HepG2 (cell line): Measurements from ENCODE around the gene ZNF20. TPM values are rescaled to one million over a fixed set of nuclear protein-coding genes. Genes with fewer than 3 reads are reported as not detected.

Experiments used
- ARID5B ChIP-seq: IDR thresholded peaks from 2 replicates; pipeline ENCODE4 v1.4.0; 2020; ENCODE audit warnings: mild to moderate bottlenecking, missing genetic modification reagents
- CEBPB ChIP-seq: IDR thresholded peaks from 2 replicates; pipeline ENCODE4 v1.6.1; 2011; ENCODE audit warnings: low read depth, low read length, improper control_type of control experiment, borderline replicate concordance
- DNMT3B ChIP-seq: conservative IDR thresholded peaks from 2 replicates; pipeline ENCODE4 v1.6.1; 2016; ENCODE audit warnings: missing biosample characterization, control low read depth
- FOXM1 ChIP-seq: sonication (generic); formaldehyde crosslinking; IDR thresholded peaks from 2 replicates; pipeline ENCODE4 v1.5.0; 2020; ENCODE audit warnings: missing genetic modification reagents
- MIXL1 ChIP-seq: IDR thresholded peaks from 2 replicates; pipeline ENCODE4 v1.6.1; 2016
- NR1H2 ChIP-seq: sonication (generic); formaldehyde crosslinking; IDR thresholded peaks from 2 replicates; pipeline ENCODE4 v1.8.1; 2022; ENCODE audit warnings: low read depth, missing genetic modification reagents, borderline replicate concordance
- ONECUT2 ChIP-seq: sonication (generic); formaldehyde crosslinking; IDR thresholded peaks from 2 replicates; pipeline ENCODE4 v1.4.0; 2020; ENCODE audit warnings: missing genetic modification reagents
- PAF1 ChIP-seq: IDR thresholded peaks from 2 replicates; pipeline ENCODE4 v1.6.1; 2016; ENCODE audit warnings: missing genetic modification reagents, missing compliant biosample characterization
- PAX8 ChIP-seq: sonication (generic); formaldehyde crosslinking; IDR thresholded peaks from 2 replicates; pipeline ENCODE4 v1.8.0; 2022; ENCODE audit warnings: mild to moderate bottlenecking, missing genetic modification reagents, borderline replicate concordance
- PRDM4 ChIP-seq: sonication (generic); formaldehyde crosslinking; IDR thresholded peaks from 2 replicates; pipeline ENCODE4 v1.9.0; 2021; ENCODE audit warnings: missing genetic modification reagents, borderline replicate concordance
- RBAK ChIP-seq: sonication (generic); formaldehyde crosslinking; IDR thresholded peaks from 2 replicates; pipeline ENCODE4 v1.5.1; 2020; ENCODE audit warnings: mild to moderate bottlenecking, missing genetic modification reagents
- RFX3 ChIP-seq: IDR thresholded peaks from 2 replicates; pipeline ENCODE4 v1.6.1; 2016; ENCODE audit warnings: missing biosample characterization, missing genetic modification reagents
- RNF2 ChIP-seq: fragments of 450-650 bp; conservative IDR thresholded peaks from 2 replicates; pipeline ENCODE4 v1.6.1; 2016; ENCODE audit warnings: low read depth
- RORA ChIP-seq: sonication (generic); formaldehyde crosslinking; IDR thresholded peaks from 2 replicates; pipeline ENCODE4 v1.5.0; 2020; ENCODE audit warnings: mild to moderate bottlenecking, missing genetic modification reagents, moderate library complexity
- SMAD1 ChIP-seq: sonication (generic); formaldehyde crosslinking; IDR thresholded peaks from 2 replicates; pipeline ENCODE4 v1.4.0; 2020; ENCODE audit warnings: missing genetic modification reagents, low read depth, mild to moderate bottlenecking, borderline replicate concordance
- SMARCE1 ChIP-seq: fragments of 450-650 bp; IDR thresholded peaks from 2 replicates; pipeline ENCODE4 v1.6.1; 2017; ENCODE audit warnings: borderline replicate concordance
- TCF7 ChIP-seq: sonication (generic); IDR thresholded peaks from 2 replicates; pipeline ENCODE4 v1.6.1; 2016; ENCODE audit warnings: antibody characterized with exemption, low read depth
- THAP7 ChIP-seq: sonication (generic); formaldehyde crosslinking; IDR thresholded peaks from 2 replicates; pipeline ENCODE4 v1.8.1; 2023; ENCODE audit warnings: mild to moderate bottlenecking, missing genetic modification reagents
- ZFP36L2 ChIP-seq: sonication (generic); formaldehyde crosslinking; IDR thresholded peaks from 2 replicates; pipeline ENCODE4 v1.4.0; 2020; ENCODE audit warnings: missing genetic modification reagents
- ZKSCAN5 ChIP-seq: sonication (generic); formaldehyde crosslinking; IDR thresholded peaks from 2 replicates; pipeline ENCODE4 v1.5.1; 2020; ENCODE audit warnings: mild to moderate bottlenecking, missing genetic modification reagents
- ZNF3 ChIP-seq: IDR thresholded peaks from 2 replicates; pipeline ENCODE4 v1.7.0; 2017; ENCODE audit warnings: inconsistent platforms
- ZNF576 ChIP-seq: sonication (generic); formaldehyde crosslinking; IDR thresholded peaks from 2 replicates; pipeline ENCODE4 v1.4.0; 2020; ENCODE audit warnings: mild to moderate bottlenecking, missing genetic modification reagents
- ZNF619 ChIP-seq: sonication (generic); formaldehyde crosslinking; IDR thresholded peaks from 2 replicates; pipeline ENCODE4 v1.4.0; 2020; ENCODE audit warnings: mild to moderate bottlenecking, missing genetic modification reagents
- ZNF790 ChIP-seq: sonication (generic); formaldehyde crosslinking; IDR thresholded peaks from 2 replicates; pipeline ENCODE4 v1.8.0; 2022; ENCODE audit warnings: missing genetic modification reagents, mild to moderate bottlenecking, borderline replicate concordance
- polyA plus RNA-seq, 8 experiments: library from polyadenylated mRNA; depleted of rRNA in 3 of 8; stranded (reverse) in 7 of 8; unstranded in 1 of 8; fragments of >200 nt; fragmentation: Illumina TruSeq in 4 of 8; extraction: Trizol in 4 of 8; gene quantifications; 2 replicates each; pipeline versions ENCODE4 v1.2.1 to v1.2.3, GENCODE V29; 2011 to 2016; ENCODE audit warnings: low read depth in 4 of 8, missing spikeins in 1 of 8, mixed read lengths in 1 of 8; ENCODE audit not compliant: insufficient read depth in 1 of 8
- total RNA-seq, 5 experiments: library from RNA; depleted of rRNA; stranded (reverse); fragments of >200 nt; fragmentation: Illumina TruSeq; extraction: Trizol; gene quantifications; 2 replicates each; pipeline ENCODE4 v1.2.3, GENCODE V29; 2016; ENCODE audit warnings: low read depth in 1 of 5

The ZNF20 gene
- total and polyA plus RNA-seq, 2 of the 13 experiments (the other 11 are each of a cell fraction or from before 2014, with no cell fraction given) = 1.6 to 8.0 TPM

- TF ChIP-seq THAP7 (no peak), NR1H2 (no peak), SMAD1 (no peak), FOXM1 (CRISPR knock-in tag) (no peak), ZFP36L2 (CRISPR knock-in tag) (no peak), ZKSCAN5 (CRISPR knock-in tag) (no peak), ZNF576 (0 out of 2 replicates have a peak, but pooled peaks have one; percentile 44), ZNF619 (CRISPR knock-in tag) (no peak), RNF2 (no peak), ZNF790 (CRISPR knock-in tag) (no peak), RFX3 (peak; percentile 59), ZNF3 (CRISPR knock-in tag) (no peak), DNMT3B (CRISPR knock-in tag) (no peak), PAX8 (CRISPR knock-in tag) (no peak), SMARCE1 (no peak), RBAK (no peak), PAF1 (CRISPR knock-in tag) (no peak), TCF7 (no peak), PRDM4 (CRISPR knock-in tag) (no peak), CEBPB (no peak), MIXL1 (CRISPR knock-in tag) (no peak), ONECUT2 (CRISPR knock-in tag) (no peak), RORA (no peak), ARID5B (no peak)
Measured at GRCh38 chr19:12139885-12140544, at the start of gene ZNF20 (continued).
